Neuronal stem cell (in vitro differentiated cells): ENCODE measurements around the gene OGA.

Experiments
- DNase-seq: peaks from one replicate; pipeline ENCODE4 v3.0.0-alpha.2; 2013; ENCODE audit warnings: low spot score
- H2AFZ ChIP-seq: one replicate; pipeline ENCODE4 v1.6.1; 2013; ENCODE audit warnings: mild to moderate bottlenecking, low read length, inconsistent platforms
- H2AK5ac ChIP-seq: 2 replicates; pipeline ENCODE4 v1.6.1; 2013; ENCODE audit warnings: low read depth, mild to moderate bottlenecking, inconsistent platforms, low read length, moderate library complexity, mixed read lengths
- H2BK120ac ChIP-seq: 2 replicates; pipeline ENCODE4 v1.6.1; 2013; ENCODE audit warnings: low read depth, mild to moderate bottlenecking, inconsistent platforms, low read length, moderate library complexity, mixed read lengths
- H2BK12ac ChIP-seq: one replicate; pipeline ENCODE4 v1.6.1; 2013; ENCODE audit warnings: low read length, inconsistent platforms
- H2BK15ac ChIP-seq: 2 replicates; pipeline ENCODE4 v1.6.1; 2013; ENCODE audit warnings: mild to moderate bottlenecking, low read length, inconsistent platforms, mixed read lengths
- H2BK5ac ChIP-seq: one replicate; pipeline ENCODE4 v1.6.1; 2013; ENCODE audit warnings: inconsistent platforms, mild to moderate bottlenecking, low read length, moderate library complexity
- H3K14ac ChIP-seq: one replicate; pipeline ENCODE4 v1.6.1; 2013; ENCODE audit warnings: low read length, inconsistent platforms
- H3K18ac ChIP-seq: 2 replicates; pipeline ENCODE4 v1.6.1; 2013; ENCODE audit warnings: low read length, inconsistent platforms
- H3K23ac ChIP-seq: 2 replicates; pipeline ENCODE4 v1.6.1; 2013; ENCODE audit warnings: low read depth, mild to moderate bottlenecking, mixed read lengths, low read length, inconsistent platforms; ENCODE audit not compliant: poor library complexity
- H3K27ac ChIP-seq: replicated peaks from 3 replicates; pipeline ENCODE4 v1.5.1; 2013; ENCODE audit warnings: low read length, inconsistent platforms
- H3K27me3 ChIP-seq, 3 experiments: 2 replicates each; pipeline ENCODE4 v1.6.1; 2013; ENCODE audit warnings: low read length in 3 of 3, mild to moderate bottlenecking in 2 of 3, inconsistent platforms in 1 of 3, low read depth in 1 of 3, mixed read lengths in 1 of 3, moderate library complexity in 1 of 3; ENCODE audit not compliant: control insufficient read depth in 3 of 3, insufficient read depth in 3 of 3
- H3K36me3 ChIP-seq, 2 donors: replicated peaks in 1 of 2; 2 replicates each; pipeline ENCODE4 v1.6.1; 2013; ENCODE audit warnings: low read length in 2 of 2; ENCODE audit not compliant: control insufficient read depth in 2 of 2, insufficient read depth in 2 of 2
- H3K4ac ChIP-seq: 2 replicates; pipeline ENCODE4 v1.6.1; 2013; ENCODE audit warnings: inconsistent platforms, mild to moderate bottlenecking, low read length, moderate library complexity
- H3K4me1 ChIP-seq, 2 donors: 1 replicate in 1 of 2; 2 replicates in 1 of 2; pipeline ENCODE4 v1.6.1; 2013; ENCODE audit warnings: low read length in 2 of 2, low read depth in 1 of 2; ENCODE audit not compliant: control insufficient read depth in 2 of 2, insufficient read depth in 1 of 2
- H3K4me2 ChIP-seq: one replicate; pipeline ENCODE4 v1.6.1; 2013; ENCODE audit warnings: mild to moderate bottlenecking, low read length, inconsistent platforms; ENCODE audit not compliant: insufficient read depth, poor library complexity, severe bottlenecking
- H3K4me3 ChIP-seq, 2 donors: 2 replicates each; pipeline ENCODE4 v1.5.1; 2013; ENCODE audit warnings: low read length in 2 of 2, mild to moderate bottlenecking in 2 of 2, inconsistent platforms in 1 of 2, moderate library complexity in 1 of 2
- H3K79me1 ChIP-seq: one replicate; pipeline ENCODE4 v1.6.1; 2013; ENCODE audit warnings: low read depth, mild to moderate bottlenecking, inconsistent platforms, low read length, moderate library complexity
- H3K9ac ChIP-seq: one replicate; pipeline ENCODE4 v1.6.1; 2013; ENCODE audit warnings: mild to moderate bottlenecking, low read depth, low read length, inconsistent platforms; ENCODE audit not compliant: poor library complexity
- H3K9me3 ChIP-seq, 2 donors: replicated peaks in 1 of 2; 2 replicates each; pipeline versions ENCODE3 to v1.6.1; 2013; ENCODE audit warnings: low read length in 2 of 2, mild to moderate bottlenecking in 2 of 2, inconsistent platforms in 1 of 2, low read depth in 1 of 2, mixed read lengths in 1 of 2, moderate library complexity in 1 of 2; ENCODE audit not compliant: control insufficient read depth in 2 of 2, insufficient read depth in 1 of 2
- H4K8ac ChIP-seq: one replicate; pipeline ENCODE4 v1.6.1; 2013; ENCODE audit warnings: low read depth, mild to moderate bottlenecking, inconsistent platforms, low read length, moderate library complexity
- H4K91ac ChIP-seq: one replicate; pipeline ENCODE4 v1.6.1; 2013; ENCODE audit warnings: low read length, low read depth, mild to moderate bottlenecking, inconsistent platforms; ENCODE audit not compliant: poor library complexity
- WGBS, 2 donors: extraction: QIAGEN DNeasy Blood & Tissue Kit; methylation state at CpG; one replicate each; pipeline ENCODE4 v1.1.7; 2013; ENCODE audit warnings: missing lambda C conversion rate in 2 of 2, mixed read lengths in 1 of 2; ENCODE audit not compliant: insufficient read length in 2 of 2, insufficient replicate concordance in 1 of 2; ENCODE audit errors: extremely low coverage in 2 of 2; 5-methylcytosine and 5-hydroxymethylcytosine counted together

The OGA gene

DNA sequence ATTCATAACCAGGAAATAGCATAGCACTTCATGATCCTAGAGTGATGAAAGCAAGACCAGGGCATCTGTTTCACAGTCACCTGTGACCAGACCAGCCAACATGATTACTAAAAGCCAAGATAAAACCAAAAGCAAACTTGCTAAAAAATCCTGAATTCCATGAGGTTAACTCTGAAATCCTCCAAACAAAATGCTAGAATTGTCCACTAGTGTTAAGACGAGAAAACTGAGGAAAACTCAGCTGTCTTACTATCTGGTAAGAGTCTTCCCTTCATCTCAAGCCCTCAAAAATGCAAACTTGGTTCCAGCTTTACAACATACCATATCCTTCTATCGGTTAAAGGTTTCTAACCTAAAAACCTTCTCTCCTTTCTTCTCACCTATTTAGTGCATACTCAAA, 33.7 kb downstream of the OGA start:
- no peak overlapping the region for H3K4me3 ChIP-seq
- H3K4me2 ChIP-seq = no peak overlapping the region
- H4K91ac ChIP-seq = no peak overlapping the region
- H2BK12ac ChIP-seq = no peak overlapping the region
- H4K8ac ChIP-seq = no peak overlapping the region
- H3K18ac ChIP-seq = no peak overlapping the region
- H2AK5ac ChIP-seq = no peak overlapping the region
- peaks cover 0 to 4% (median 3%) of the 10 kb centered on the region in 3 experiments for H3K27me3 ChIP-seq
- no peaks in the 10 kb centered on the region for H3K9me3 ChIP-seq
- H3K23ac ChIP-seq = no peak overlapping the region
- no peak overlapping the region for H3K14ac ChIP-seq
- peaks cover 1% of the 10 kb centered on the region for H3K79me1 ChIP-seq
- no peak overlapping the region for H3K4ac ChIP-seq
- no CpG with 5 or more reads among the region's 2 CpGs for WGBS, 2 donors
- H2BK15ac ChIP-seq = no peak overlapping the region
- DNase-seq = no peak
- peaks cover 4 to 21% of the 10 kb centered on the region in 2 donors for H3K4me1 ChIP-seq
- H3K9ac ChIP-seq = no peak overlapping the region
- no peak overlapping the region for H3K27ac ChIP-seq
- H2BK5ac ChIP-seq = no peak overlapping the region
- H2BK120ac ChIP-seq = no peak overlapping the region
- no peak overlapping the region for H2AFZ ChIP-seq
- peaks cover 17 to 56% of the 10 kb centered on the region in 2 donors for H3K36me3 ChIP-seq

DNA sequence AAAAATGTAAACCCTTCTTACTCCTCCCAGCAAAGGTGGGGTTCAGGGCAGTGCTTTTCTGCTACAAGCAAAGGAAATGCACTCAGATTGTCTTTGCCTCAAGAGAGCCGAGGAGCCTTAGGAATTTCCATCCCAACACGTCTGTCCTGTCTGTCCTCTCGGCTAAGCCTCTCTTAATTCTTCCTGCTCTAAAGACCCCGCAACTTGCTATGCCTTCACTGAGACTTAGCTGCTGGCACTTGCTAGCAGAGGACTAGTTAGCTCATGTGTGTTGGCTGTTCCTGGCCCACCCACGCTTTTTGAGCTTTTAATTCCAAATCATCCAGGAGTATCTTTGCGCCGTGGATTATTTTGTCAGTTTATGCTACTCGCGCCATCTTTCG, 34.5 kb downstream of the OGA start:
- H3K36me3 ChIP-seq = peaks cover 14 to 48% of the 10 kb centered on the region in 2 donors
- H4K8ac ChIP-seq = no peak overlapping the region
- H3K4me1 ChIP-seq = peaks cover 10 to 24% of the 10 kb centered on the region in 2 donors
- no peak overlapping the region for H2AK5ac ChIP-seq
- H3K4me3 ChIP-seq = peak overlapping the region; percentile 74 to 91
- no peak overlapping the region for H3K18ac ChIP-seq
- WGBS, 2 donors = no CpG with 5 or more reads among the region's 10 CpGs
- H2BK5ac ChIP-seq = no peak overlapping the region
- H4K91ac ChIP-seq = no peak overlapping the region
- H3K9me3 ChIP-seq = no peaks in the 10 kb centered on the region
- no peak overlapping the region for H2AFZ ChIP-seq
- no peak overlapping the region for H3K4ac ChIP-seq
- no peak overlapping the region for H3K23ac ChIP-seq
- no peak overlapping the region for H2BK120ac ChIP-seq
- no peak overlapping the region for H3K14ac ChIP-seq
- no peak overlapping the region for H3K9ac ChIP-seq
- peaks cover 1% of the 10 kb centered on the region for H3K79me1 ChIP-seq
- H2BK15ac ChIP-seq = no peak overlapping the region
- no peak overlapping the region for H2BK12ac ChIP-seq
- H3K27ac ChIP-seq = peak overlapping the region; percentile 33
- no peak for DNase-seq
- peak overlapping the region; percentile 84 for H3K4me2 ChIP-seq
- H3K27me3 ChIP-seq = peaks cover 0 to 11% (median 11%) of the 10 kb centered on the region in 3 experiments

DNA sequence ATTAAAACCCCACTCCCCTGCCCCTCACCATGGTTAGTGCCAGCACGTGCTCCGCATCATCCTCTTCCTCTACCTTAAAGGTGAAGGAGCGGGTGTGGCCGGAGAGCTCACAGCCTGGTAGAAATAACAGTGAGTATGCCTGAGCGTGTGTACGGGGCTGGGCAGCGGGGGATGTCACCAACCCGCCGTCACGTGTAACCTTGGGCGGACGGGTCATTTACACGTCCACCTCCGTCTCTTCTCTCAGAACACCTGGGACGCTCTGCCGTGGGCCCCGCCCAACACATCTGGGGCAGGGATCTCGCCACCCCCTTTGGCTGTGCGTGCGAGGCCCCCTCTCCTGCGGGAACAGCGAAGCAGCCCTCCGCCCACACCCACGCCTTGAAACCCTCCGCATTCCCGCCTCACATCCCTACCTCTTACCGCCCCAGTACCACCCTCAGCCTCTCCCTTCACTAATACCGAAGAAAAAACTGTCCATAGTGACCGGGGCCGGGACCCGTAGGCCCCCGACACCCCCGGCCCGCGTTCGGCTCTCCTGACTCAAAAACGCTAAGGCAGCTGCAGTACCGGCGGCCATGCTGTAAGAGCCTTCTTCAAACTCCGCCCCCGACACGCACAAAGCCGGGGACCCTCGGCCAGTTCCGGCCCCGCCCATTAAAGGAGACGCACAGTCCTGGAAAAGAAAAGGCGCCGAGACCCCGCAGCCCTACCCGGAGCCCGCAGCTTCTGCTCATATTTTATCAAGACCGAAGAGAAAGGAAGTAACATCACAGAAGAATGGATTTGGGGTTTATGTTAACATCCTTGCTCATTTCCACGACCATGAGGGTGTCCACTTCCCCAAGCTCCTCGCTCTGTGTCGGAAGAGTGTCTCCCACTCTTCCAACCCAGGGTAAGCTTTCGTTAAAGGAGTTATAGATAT, 35.2 kb downstream of the OGA start, which contains the start of gene NPM3:
NPM3 (minus strand) TSS at position 636 of the 925 bp plus-strand sequence; CDS start at position 580, 56 bp downstream.
- Histone ChIP-seq H3K4me3 (peak within 1 kb of the TSS; percentile 74 to 91), H3K27me3 (peaks cover 0 to 18% (median 18%) of the 10 kb centered on the region in 3 experiments), H2BK5ac (peak within 1 kb of the TSS; percentile 45), H4K8ac (no peak within 1 kb of the TSS), H3K9ac (peak within 1 kb of the TSS; percentile 80), H3K18ac (peak within 1 kb of the TSS; percentile 17), H3K79me1 (peaks cover 1% of the 10 kb centered on the region), H2AK5ac (peak within 1 kb of the TSS; percentile 13), H2AFZ (peak within 1 kb of the TSS; percentile 89), H2BK120ac (no peak within 1 kb of the TSS), H3K14ac (no peak within 1 kb of the TSS), H3K23ac (peak within 1 kb of the TSS; percentile 17), H2BK12ac (peak within 1 kb of the TSS; percentile 18), H4K91ac (no peak within 1 kb of the TSS), H3K4ac (no peak within 1 kb of the TSS), H3K4me2 (peak within 1 kb of the TSS; percentile 84), H3K36me3 (peaks cover 14 to 41% of the 10 kb centered on the region in 2 donors), H3K27ac (peak within 1 kb of the TSS; percentile 33), H3K4me1 (peaks cover 12 to 28% of the 10 kb centered on the region in 2 donors), H2BK15ac (no peak within 1 kb of the TSS), H3K9me3 (no peaks in the 10 kb centered on the region)
- peak; percentile 83 for DNase-seq
- WGBS, 2 donors = no CpG with 5 or more reads among the region's 57 CpGs
